ENCODE measurements around the gene RHEBL1.

Gene RHEBL1

DNA sequence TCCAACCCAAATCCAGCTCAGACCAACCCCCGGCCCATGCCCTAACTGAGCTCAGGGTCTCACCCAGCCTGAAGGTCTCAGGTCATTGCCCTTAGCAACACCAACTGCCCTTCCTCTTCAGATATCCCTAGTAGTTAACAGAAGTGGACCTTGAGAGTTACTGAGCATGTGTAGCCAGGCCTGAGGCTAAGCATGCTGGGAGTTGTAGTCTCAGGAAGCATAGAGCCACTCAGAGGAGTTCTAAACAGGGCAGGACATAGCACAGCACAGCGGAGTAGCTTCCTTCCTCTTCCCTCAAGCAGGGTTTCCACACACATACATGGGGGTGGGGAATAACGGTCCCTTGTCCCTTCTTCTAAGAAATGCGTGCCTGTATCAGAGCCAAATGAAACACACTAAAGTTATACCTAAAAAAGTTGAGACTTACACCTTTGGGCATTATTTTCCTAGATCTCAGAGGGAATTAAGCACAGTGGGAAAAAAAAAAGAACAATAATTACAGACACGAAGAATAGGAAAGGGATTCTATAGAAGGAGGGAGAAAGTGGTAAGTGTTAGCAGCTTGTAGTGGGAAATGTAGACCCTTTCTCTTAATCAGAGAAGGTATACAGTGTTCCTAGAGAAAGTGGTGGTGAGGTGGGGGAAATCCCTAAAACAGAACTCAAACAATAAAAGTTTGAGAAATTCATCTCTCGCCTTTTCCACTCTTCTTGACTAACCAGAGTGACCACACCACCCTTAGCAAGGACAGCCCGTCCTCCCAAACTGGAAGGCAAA lies 13.6 kb downstream of the RHEBL1 start:
- TF ChIP-seq FOXM1 (IDR thresholded peaks at IDR 0.05; ENCODE audit: borderline replicate concordance, low read depth): no peak
- TF ChIP-seq NFIC (IDR thresholded peaks at IDR 0.05): no peak
- TF ChIP-seq TEAD4 (IDR thresholded peaks at IDR 0.05): no peak
- TF ChIP-seq RAD21 (IDR thresholded peaks at IDR 0.05; ENCODE audit: low read depth): no peak
- TF ChIP-seq ZBTB7A (IDR thresholded peaks at IDR 0.05; ENCODE audit: low read depth): no peak
- no peak for TF ChIP-seq TCF12 (IDR thresholded peaks at IDR 0.05; ENCODE audit: low read depth)
- TF ChIP-seq EGR1 (IDR thresholded peaks at IDR 0.05): no peak
- TF ChIP-seq, protein P1, sequence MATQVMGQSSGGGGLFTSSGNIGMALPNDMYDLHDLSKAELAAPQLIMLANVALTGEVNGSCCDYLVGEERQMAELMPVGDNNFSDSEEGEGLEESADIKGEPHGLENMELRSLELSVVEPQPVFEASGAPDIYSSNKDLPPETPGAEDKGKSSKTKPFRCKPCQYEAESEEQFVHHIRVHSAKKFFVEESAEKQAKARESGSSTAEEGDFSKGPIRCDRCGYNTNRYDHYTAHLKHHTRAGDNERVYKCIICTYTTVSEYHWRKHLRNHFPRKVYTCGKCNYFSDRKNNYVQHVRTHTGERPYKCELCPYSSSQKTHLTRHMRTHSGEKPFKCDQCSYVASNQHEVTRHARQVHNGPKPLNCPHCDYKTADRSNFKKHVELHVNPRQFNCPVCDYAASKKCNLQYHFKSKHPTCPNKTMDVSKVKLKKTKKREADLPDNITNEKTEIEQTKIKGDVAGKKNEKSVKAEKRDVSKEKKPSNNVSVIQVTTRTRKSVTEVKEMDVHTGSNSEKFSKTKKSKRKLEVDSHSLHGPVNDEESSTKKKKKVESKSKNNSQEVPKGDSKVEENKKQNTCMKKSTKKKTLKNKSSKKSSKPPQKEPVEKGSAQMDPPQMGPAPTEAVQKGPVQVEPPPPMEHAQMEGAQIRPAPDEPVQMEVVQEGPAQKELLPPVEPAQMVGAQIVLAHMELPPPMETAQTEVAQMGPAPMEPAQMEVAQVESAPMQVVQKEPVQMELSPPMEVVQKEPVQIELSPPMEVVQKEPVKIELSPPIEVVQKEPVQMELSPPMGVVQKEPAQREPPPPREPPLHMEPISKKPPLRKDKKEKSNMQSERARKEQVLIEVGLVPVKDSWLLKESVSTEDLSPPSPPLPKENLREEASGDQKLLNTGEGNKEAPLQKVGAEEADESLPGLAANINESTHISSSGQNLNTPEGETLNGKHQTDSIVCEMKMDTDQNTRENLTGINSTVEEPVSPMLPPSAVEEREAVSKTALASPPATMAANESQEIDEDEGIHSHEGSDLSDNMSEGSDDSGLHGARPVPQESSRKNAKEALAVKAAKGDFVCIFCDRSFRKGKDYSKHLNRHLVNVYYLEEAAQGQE (IDR thresholded peaks at IDR 0.05; ENCODE audit: low read depth): no peak
- no peak for TF ChIP-seq TAF1 (IDR thresholded peaks at IDR 0.05; ENCODE audit: low read depth)
- no peak for TF ChIP-seq CREB1 (IDR thresholded peaks at IDR 0.05; ENCODE audit: low read depth)
- no peak for TF ChIP-seq CEBPB (IDR thresholded peaks at IDR 0.05)
- no peak for TF ChIP-seq YY1 (IDR thresholded peaks at IDR 0.05; ENCODE audit: low read depth)
- TF ChIP-seq EP300 (IDR thresholded peaks at IDR 0.05; ENCODE audit: borderline replicate concordance): no peak
- TF ChIP-seq USF1 (IDR thresholded peaks at IDR 0.05): no peak

DNA sequence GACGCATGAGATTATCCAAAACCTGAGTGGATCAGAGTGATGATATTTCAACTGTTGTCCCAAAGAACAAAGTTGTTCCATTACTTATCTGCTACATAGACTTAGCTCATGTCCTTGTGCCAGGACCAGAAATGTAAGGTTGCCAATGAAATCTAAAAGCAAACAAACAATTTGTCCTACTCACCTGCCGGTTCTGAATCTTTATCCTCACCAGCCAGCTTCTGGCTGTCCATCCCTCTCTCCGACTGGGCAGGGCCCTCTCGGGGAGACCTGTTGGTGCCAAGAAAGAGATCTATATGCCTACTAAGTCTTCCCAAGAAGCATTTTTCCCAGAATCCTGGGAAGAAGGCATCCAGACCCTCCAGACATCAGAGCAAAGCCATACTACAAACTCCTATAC lies 14.7 kb downstream of the RHEBL1 start:
- TF ChIP-seq, protein P2, sequence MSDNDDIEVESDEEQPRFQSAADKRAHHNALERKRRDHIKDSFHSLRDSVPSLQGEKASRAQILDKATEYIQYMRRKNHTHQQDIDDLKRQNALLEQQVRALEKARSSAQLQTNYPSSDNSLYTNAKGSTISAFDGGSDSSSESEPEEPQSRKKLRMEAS (IDR thresholded peaks at IDR 0.05): no peak
- TF ChIP-seq CEBPB (IDR thresholded peaks at IDR 0.05): no peak
- TF ChIP-seq EP300 (IDR thresholded peaks at IDR 0.05; ENCODE audit: borderline replicate concordance): no peak
- TF ChIP-seq TEAD4 (IDR thresholded peaks at IDR 0.05): no peak
- no peak for TF ChIP-seq RAD21 (IDR thresholded peaks at IDR 0.05; ENCODE audit: low read depth)
- TF ChIP-seq, protein P1 (IDR thresholded peaks at IDR 0.05; ENCODE audit: low read depth): no peak
- no peak for TF ChIP-seq YY1 (IDR thresholded peaks at IDR 0.05; ENCODE audit: low read depth)
- TF ChIP-seq NFIC (IDR thresholded peaks at IDR 0.05): no peak
- TF ChIP-seq USF1 (IDR thresholded peaks at IDR 0.05): no peak
- no peak for TF ChIP-seq TAF1 (IDR thresholded peaks at IDR 0.05; ENCODE audit: low read depth)
- no peak for TF ChIP-seq ZBTB7A (IDR thresholded peaks at IDR 0.05; ENCODE audit: low read depth)
- TF ChIP-seq EGR1 (IDR thresholded peaks at IDR 0.05): no peak
- TF ChIP-seq TCF12 (IDR thresholded peaks at IDR 0.05; ENCODE audit: low read depth): no peak
- TF ChIP-seq FOXM1 (IDR thresholded peaks at IDR 0.05; ENCODE audit: borderline replicate concordance, low read depth): no peak
- no peak for TF ChIP-seq CREB1 (IDR thresholded peaks at IDR 0.05; ENCODE audit: low read depth)

DNA sequence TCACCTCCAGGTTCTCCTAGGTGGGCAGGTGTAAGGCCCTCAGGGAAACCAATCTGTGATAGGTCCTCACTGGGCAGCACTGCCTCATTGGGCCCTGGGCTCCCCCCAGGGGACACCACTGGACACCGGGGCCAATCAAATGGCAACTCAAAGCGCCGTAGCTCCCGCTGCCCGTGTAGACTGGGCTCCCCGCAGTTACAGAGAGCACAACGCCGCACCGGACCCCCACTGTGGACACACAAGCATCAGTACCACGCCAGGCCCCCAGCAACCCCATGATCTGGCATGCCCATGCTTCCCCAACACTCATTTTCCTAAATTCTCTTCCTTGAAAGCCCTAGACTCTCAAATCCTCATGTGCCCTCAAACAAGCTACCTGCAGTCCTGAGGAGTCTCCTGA lies 15.3 kb downstream of the RHEBL1 start:
- TF ChIP-seq EP300 (IDR thresholded peaks at IDR 0.05; ENCODE audit: borderline replicate concordance) (no peak), NFIC (IDR thresholded peaks at IDR 0.05) (no peak), TAF1 (IDR thresholded peaks at IDR 0.05; ENCODE audit: low read depth) (no peak), TCF12 (IDR thresholded peaks at IDR 0.05; ENCODE audit: low read depth) (no peak), ZBTB7A (IDR thresholded peaks at IDR 0.05; ENCODE audit: low read depth) (no peak), USF1 (IDR thresholded peaks at IDR 0.05) (no peak), EGR1 (IDR thresholded peaks at IDR 0.05) (no peak), RAD21 (IDR thresholded peaks at IDR 0.05; ENCODE audit: low read depth) (no peak), YY1 (IDR thresholded peaks at IDR 0.05; ENCODE audit: low read depth) (no peak), TEAD4 (IDR thresholded peaks at IDR 0.05) (no peak), CEBPB (IDR thresholded peaks at IDR 0.05) (no peak), FOXM1 (IDR thresholded peaks at IDR 0.05; ENCODE audit: borderline replicate concordance, low read depth) (no peak), CREB1 (IDR thresholded peaks at IDR 0.05; ENCODE audit: low read depth) (no peak)
- TF ChIP-seq, protein P2 (IDR thresholded peaks at IDR 0.05): no peak
- TF ChIP-seq, protein P1 (IDR thresholded peaks at IDR 0.05; ENCODE audit: low read depth): no peak

Measured in Ishikawa (cell line).